ENCODE results near the gene AUTS2.
A peak's percentile ranks its signal among the peaks of the same experiment; 100 is the strongest.

Gene AUTS2

GRCh38 chr7:69598081-69598486 lies at the start of gene AUTS2:
AUTS2 (plus strand) TSS chr7:69598475; CDS start chr7:69599654, 1,179 bp downstream.
- peak; percentile 68 for DNase-seq

DNA sequence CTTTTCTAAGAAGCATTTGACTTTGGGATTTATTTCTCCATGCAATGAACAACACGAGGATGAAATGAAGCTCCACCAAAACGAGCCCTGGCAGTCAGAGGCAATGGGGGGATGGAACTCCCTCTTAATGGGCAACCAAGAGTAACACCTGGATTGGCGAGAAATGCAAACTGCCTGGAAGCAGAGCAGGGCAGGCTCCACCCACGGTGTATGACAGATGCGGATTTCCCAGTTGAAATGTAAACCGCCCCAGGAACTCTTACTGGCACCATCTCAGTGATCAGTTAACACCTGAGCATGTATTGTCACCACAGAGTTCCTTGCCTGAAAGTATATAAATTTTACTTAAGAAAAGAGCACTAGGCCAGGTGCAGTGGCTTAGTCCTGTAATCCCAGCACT lies 47.3 kb upstream of the AUTS2 start:
- no peak for DNase-seq

DNA sequence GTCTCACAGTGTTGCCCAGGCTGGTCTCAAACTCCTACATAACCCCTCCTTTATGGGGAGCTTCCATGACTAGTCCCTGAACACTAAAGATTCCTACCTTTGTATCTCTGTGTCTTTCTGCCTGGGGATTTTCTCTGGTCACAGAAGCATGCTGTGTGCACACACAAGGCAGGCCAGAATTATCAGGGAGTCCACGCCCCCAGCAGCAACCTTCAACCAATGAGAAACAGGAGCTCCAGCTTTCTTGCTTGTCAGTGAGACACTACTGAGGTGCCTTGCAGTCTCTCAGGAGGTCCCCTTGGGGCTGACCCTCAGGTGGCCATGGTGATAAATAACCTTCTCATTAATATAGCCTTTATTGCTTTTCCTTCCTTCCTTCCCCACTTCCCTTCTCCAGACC lies 45.1 kb upstream of the AUTS2 start:
- DNase-seq: no peak

GRCh38 chr7:69561266-69561960 lies 36.9 kb upstream of the AUTS2 start:
- no peak for DNase-seq

DNA sequence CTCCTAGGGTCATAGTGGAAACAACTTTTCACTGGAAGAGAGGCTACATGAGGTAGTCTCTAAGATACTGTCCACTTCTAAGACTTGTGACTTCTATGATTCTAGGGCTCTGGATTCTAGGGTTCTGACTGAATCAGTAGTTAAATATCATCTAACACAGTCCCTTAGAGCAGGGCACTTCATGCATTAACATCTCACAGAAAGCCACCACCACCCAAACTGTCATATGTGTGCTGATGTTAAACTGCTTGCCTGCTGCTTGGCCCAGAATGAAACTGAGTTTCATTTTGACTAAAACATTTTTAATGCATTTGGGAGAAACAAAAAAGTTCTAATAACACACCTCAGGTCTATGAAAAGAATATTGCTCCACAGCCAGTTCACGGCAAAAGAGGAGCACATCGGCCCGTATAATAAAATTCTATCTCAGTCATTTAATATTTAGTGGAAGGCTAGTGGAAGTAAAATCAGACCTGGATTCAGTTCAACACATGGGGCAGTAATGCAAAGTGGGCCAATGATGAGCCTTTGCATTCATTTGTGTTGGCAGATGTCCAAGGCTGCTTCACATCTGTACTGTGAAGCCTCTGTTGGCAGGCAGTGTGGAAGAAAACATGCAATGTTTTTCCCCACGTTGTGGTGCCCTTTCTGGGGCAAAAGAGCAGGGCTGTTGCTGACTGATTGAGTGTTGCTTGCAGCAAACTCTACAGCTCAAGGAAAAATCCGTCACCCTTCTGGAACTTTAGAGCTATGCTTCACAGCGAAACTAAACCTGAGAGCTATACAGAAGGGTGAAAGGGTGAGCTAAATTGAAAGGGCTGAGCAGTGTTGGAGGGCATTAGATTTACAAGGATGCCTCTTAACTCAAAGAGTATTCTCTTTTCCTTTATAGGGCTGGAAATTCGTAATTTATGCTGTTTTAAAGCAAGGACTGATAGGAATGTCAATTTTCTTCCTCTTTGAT lies 33.5 kb upstream of the AUTS2 start:
- DNase-seq: no peak

- no peak for DNase-seq
Observed at GRCh38 chr7:69567800-69568199, 30.5 kb upstream of the AUTS2 start.

GRCh38 chr7:69568266-69568665 lies 30.0 kb upstream of the AUTS2 start:
- no peak for DNase-seq

GRCh38 chr7:69575651-69576050 lies 22.6 kb upstream of the AUTS2 start:
- DNase-seq: no peak

- no peak for DNase-seq
Observed at GRCh38 chr7:69577221-69577620, 21.1 kb upstream of the AUTS2 start.

GRCh38 chr7:69585169-69585568 lies 13.1 kb upstream of the AUTS2 start:
- DNase-seq: no peak

DNA sequence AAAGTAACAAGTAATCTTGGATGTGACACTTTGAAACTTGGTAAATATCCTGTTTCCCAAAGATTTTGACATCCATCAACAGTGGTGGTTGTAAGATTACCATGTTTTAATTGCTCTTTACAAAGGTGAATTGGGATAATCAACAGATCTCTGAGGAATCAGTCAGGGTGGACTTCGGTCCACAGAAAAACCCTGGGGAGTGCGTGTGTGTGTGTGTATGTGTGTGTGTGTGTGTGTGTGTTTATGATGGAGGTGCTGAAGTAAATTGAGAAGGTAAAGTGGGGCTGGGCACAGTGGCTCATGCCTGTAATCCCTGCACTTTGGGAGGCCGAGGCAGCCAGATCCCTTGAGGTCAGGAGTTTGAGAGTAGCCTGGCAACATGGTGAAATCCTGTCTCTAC lies 12.0 kb upstream of the AUTS2 start:
- DNase-seq: no peak

DNA sequence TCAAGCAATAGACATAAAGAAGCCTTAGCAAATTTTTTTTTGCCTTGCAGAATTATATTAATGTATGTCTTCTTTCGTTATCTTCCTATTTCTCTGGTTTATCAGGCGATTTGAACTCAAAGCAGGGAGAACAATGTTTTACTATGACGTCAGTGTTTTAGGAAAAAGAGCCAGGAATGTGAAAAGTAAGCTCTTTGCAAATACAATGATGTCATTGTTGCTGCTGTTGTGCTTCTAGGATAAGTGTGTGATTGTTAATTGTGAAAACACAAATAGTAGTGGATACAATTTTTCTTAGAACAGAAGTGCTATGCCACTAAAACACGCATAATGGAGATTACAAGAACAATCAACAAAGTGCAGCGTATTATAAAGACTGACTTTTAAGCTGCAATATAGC lies 9.5 kb upstream of the AUTS2 start:
- no peak for DNase-seq

DNA sequence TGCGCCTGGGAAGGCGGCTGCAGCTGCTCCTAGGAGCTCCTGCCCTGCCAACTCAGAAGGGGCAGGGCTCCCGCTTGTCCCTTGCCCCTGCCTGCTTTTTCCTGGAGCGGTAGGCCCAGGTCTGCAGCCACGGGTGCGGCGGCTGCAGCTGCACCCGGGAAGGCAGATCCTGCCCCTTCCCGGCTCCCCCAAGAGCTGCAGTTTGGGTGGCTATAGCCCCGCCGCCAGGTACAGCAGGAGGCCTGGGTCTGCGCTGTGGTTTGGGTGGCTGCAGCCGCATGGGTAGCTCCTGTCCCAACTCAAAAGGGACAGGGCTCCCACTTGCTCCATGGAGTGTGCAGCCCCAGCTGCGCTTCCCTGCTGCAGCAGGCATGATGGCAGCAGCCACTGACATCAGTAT lies 6.5 kb upstream of the AUTS2 start:
- DNase-seq: no peak

- DNase-seq: no peak
Observed at GRCh38 chr7:69593511-69593910, 4.8 kb upstream of the AUTS2 start.

- DNase-seq: no peak
Observed at GRCh38 chr7:69595415-69595814, 2.9 kb upstream of the AUTS2 start.

DNA sequence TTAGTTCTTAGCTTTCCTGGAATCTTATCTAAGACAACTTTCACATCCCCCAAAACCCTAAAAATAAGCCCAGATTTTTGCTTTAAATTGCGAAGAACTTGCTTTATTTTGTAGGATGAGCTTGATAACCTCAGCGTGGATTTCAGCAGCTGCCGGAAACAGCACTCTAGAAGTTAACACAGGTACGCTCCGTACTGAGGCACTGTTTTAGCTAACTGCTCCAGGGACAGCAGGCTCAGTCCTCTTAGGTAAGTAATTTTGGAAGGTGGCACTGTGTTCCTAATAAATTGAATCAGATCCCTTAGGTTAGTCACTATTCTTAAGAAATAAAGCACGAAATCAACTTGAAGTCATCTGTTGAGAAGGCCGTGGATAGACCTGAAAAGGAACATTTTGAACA lies 2.2 kb upstream of the AUTS2 start:
- no peak for DNase-seq

DNA sequence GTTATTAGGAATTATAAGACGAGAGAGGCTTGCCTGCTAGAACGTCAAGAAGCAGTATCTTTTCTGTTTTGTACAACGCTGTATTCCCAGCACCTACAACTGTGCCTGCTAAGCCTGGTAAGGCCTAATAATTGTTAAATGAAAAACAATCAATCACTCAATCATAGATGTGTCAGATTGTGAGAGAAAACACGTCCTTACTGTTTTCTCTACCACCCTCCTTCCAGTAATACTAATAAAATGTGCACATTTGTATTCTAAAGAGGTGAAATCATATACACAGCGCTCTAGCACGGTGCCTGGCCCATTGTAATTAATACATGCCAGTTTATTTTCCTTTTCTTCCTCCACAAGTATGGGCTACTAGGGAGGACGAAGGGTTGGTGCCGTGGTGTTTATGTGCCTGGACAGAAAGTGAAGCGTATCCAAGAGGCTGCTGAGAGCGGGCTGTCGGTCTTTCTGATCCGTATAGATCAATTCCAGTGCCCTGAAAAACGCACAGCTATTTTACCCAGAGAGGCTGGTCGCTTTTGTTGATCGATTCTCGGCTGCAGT lies 1.5 kb upstream of the AUTS2 start:
- no peak for DNase-seq

DNA sequence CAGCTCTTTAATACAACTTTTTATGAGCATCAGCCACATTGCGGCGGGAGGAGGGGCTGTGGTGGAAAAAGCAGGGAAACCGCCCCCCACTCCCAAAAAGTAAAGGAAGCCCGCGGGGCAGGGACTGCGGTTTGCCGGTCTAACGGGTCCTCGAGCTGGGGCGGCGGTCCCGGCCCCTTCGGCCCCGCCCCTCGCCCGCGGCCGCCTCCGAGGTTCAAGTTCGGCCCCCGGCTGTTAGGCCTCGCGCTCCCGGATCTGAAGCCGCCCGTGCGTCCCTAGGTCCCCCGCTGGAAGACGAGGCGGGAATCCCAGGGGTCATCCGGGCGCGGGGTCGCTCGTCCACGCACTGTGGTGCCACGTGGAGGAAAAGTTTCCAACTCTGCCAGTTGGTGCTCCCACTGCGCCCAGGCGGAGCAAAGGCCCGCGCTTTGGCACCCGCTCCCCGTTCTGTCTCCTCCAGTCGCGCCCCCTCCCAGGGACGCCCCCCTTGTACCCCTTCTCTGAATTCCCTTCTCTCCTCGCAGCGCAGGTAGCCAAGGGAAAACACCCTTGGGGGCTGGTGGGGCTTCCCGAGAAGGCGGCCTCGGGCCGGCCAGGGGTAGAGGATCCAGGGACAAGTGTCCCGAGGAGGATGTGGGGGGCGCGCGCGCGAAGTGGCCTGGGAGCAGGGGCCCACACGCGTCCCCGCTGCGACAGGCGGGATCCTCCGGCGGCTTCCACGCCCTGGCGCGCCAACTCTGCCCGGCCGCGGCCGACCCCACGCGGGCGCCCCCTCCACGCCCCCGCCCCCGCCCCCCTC lies 798 bp upstream of the AUTS2 start:
- no peak for DNase-seq

GRCh38 chr7:69598487-69599285 lies 411 bp downstream of the AUTS2 start:
- peak; percentile 40 for DNase-seq

DNA sequence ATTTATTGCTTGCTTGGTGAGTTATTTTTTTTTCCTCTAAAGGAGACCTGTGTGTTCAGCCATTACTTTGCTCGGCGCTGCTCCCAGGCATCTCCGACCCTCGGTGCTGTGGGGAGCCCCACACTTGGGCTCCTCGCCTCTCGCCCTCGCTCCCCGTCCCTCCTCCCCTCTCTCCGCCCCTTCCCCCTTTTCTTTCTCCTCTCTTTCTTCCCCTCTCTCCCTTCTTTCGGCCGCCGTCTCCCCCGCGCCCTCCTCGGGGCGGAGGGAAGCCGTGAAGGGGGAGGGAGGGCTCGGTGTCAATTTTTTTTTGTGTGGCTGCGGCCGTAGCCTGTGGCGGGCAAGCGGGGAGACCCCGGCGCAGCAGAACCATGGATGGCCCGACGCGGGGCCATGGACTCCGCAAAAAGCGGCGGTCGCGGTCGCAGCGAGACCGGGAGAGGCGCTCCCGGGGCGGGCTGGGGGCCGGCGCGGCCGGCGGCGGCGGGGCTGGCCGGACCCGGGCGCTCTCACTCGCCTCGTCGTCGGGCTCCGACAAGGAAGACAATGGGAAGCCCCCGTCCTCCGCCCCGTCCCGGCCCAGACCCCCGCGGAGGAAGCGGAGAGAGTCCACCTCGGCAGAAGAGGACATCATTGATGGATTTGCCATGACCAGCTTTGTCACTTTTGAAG lies 1.1 kb downstream of the AUTS2 start:
- DNase-seq: no peak

GRCh38 chr7:69599955-69600709 lies 1.9 kb downstream of the AUTS2 start:
- no peak for DNase-seq
